HG02852 (cell line): ENCODE results near the gene TBL2.
A peak's percentile ranks its signal among the peaks of the same experiment; 100 is the strongest.
"Not testable (repeated sequence)": the region's sequence is repeated elsewhere in the genome, so short reads cannot be mapped to it uniquely, and the experiment has no call there.

Experiments used
- ATAC-seq: cut with Tn5 transposase; IDR thresholded peaks from one replicate; pipeline ENCODE4 v1.9.1; 2021; ENCODE audit warnings: mild to moderate bottlenecking, moderate library complexity; ENCODE audit not compliant: unreplicated experiment

TBL2 gene

GRCh38 chr7:73570977-73571376 lies 7.4 kb downstream of the TBL2 start:
- ATAC-seq, result no peak

- no peak for ATAC-seq
Observed at GRCh38 chr7:73570521-73570920, 7.9 kb downstream of the TBL2 start.

GRCh38 chr7:73569042-73569608 lies 9.3 kb downstream of the TBL2 start:
- ATAC-seq, result no peak

GRCh38 chr7:73567846-73568685 lies 10.3 kb downstream of the TBL2 start:
- ATAC-seq, result no peak

- no peak for ATAC-seq
Observed at GRCh38 chr7:73567140-73567539, 11.2 kb downstream of the TBL2 start.

GRCh38 chr7:73566431-73566830 lies 11.9 kb downstream of the TBL2 start:
- not testable (repeated sequence) for ATAC-seq

GRCh38 chr7:73565675-73566340 lies 12.6 kb downstream of the TBL2 start:
- ATAC-seq, result no peak

- ATAC-seq, result no peak
Observed at GRCh38 chr7:73560109-73560835, 18.1 kb downstream of the TBL2 start.

GRCh38 chr7:73557397-73558257 lies 20.8 kb downstream of the TBL2 start, which contains the start of gene BCL7B:
Gene BCL7B, minus strand, starts transcription at chr7:73557690. Its CDS starts 112 bp downstream, at chr7:73557578.
- ATAC-seq, result peak; percentile 51

- ATAC-seq, result peak; percentile 86
Observed at GRCh38 chr7:73557108-73557396, 21.3 kb downstream of the TBL2 start.

GRCh38 chr7:73556208-73557107 lies 21.9 kb downstream of the TBL2 start:
- no peak for ATAC-seq

GRCh38 chr7:73555411-73555982 lies 22.9 kb downstream of the TBL2 start:
- ATAC-seq, result no peak

- not testable (repeated sequence) for ATAC-seq
Observed at GRCh38 chr7:73550093-73550492, 28.3 kb downstream of the TBL2 start.

- no peak for ATAC-seq
Observed at GRCh38 chr7:73549176-73549575, 29.2 kb downstream of the TBL2 start.

- ATAC-seq, result no peak
Observed at GRCh38 chr7:73547841-73548240, 30.5 kb downstream of the TBL2 start.

- ATAC-seq, result no peak
Observed at GRCh38 chr7:73544678-73545077, 33.7 kb downstream of the TBL2 start.

- ATAC-seq, result no peak
Observed at GRCh38 chr7:73541722-73542121, 36.7 kb downstream of the TBL2 start.

GRCh38 chr7:73539709-73540108 lies 38.7 kb downstream of the TBL2 start:
- ATAC-seq, result no peak

- not testable (repeated sequence) for ATAC-seq
Observed at GRCh38 chr7:73538510-73538909, 39.9 kb downstream of the TBL2 start.
